Measurements from ENCODE around the gene RBFOX2. TPM values are rescaled to one million over a fixed set of nuclear protein-coding genes. Genes with fewer than 3 reads are reported as not detected.

Gene RBFOX2
- total RNA-seq, 1 donor from 2014 or later = 126 TPM

- Mint-ChIP-seq H3K9me3 (no peaks in the 10 kb centered on the region), H3K27ac (ENCODE audit: unreplicated experiment) (peak overlapping the region; percentile 54), H3K27me3 (ENCODE audit: low read depth) (no peaks in the 10 kb centered on the region), H3K4me1 (peaks cover 66% of the 10 kb centered on the region), H3K36me3 (ENCODE audit: low read depth) (no peaks in the 10 kb centered on the region), H3K4me3 (peak overlapping the region; percentile 83)
- TF ChIP-seq, protein P1, sequence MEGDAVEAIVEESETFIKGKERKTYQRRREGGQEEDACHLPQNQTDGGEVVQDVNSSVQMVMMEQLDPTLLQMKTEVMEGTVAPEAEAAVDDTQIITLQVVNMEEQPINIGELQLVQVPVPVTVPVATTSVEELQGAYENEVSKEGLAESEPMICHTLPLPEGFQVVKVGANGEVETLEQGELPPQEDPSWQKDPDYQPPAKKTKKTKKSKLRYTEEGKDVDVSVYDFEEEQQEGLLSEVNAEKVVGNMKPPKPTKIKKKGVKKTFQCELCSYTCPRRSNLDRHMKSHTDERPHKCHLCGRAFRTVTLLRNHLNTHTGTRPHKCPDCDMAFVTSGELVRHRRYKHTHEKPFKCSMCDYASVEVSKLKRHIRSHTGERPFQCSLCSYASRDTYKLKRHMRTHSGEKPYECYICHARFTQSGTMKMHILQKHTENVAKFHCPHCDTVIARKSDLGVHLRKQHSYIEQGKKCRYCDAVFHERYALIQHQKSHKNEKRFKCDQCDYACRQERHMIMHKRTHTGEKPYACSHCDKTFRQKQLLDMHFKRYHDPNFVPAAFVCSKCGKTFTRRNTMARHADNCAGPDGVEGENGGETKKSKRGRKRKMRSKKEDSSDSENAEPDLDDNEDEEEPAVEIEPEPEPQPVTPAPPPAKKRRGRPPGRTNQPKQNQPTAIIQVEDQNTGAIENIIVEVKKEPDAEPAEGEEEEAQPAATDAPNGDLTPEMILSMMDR (conservative IDR thresholded peaks at IDR 0.05) = no peak
- DNase-seq (ENCODE audit: low read depth, low spot score) = no peak
Measured at GRCh38 chr22:35913925-35914324, 114.7 kb downstream of the RBFOX2 start.

DNA sequence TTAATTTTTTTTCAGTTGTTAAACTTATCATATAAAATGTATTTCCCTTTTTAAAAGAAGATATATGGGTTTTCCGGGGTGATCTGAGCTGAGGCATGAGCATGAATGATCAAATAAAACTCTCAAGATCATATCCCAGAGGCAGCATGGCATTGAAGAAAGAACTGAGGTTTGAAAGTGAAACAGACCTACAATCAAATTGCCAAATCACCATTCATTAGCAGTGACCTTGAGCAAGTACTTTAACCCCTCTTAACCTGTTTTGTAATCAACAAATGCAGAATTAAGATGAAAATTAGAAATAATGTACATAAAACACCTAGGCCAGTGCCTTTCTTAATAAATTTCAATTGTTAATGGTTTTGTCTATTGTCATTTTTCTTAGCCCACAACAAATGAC is 116.0 kb downstream of the RBFOX2 start:
- Mint-ChIP-seq H3K27ac (ENCODE audit: unreplicated experiment) (no peak overlapping the region), H3K36me3 (ENCODE audit: low read depth) (no peaks in the 10 kb centered on the region), H3K9me3 (no peaks in the 10 kb centered on the region), H3K27me3 (ENCODE audit: low read depth) (no peaks in the 10 kb centered on the region), H3K4me3 (no peak overlapping the region), H3K4me1 (peaks cover 54% of the 10 kb centered on the region)
- DNase-seq (ENCODE audit: low read depth, low spot score) = no peak
- TF ChIP-seq, protein P1 (conservative IDR thresholded peaks at IDR 0.05) = no peak

- Mint-ChIP-seq H3K9me3 (no peaks in the 10 kb centered on the region), H3K4me3 (no peak overlapping the region), H3K27ac (ENCODE audit: unreplicated experiment) (no peak overlapping the region), H3K36me3 (ENCODE audit: low read depth) (no peaks in the 10 kb centered on the region), H3K4me1 (peaks cover 47% of the 10 kb centered on the region), H3K27me3 (ENCODE audit: low read depth) (no peaks in the 10 kb centered on the region)
- TF ChIP-seq, protein P1 (conservative IDR thresholded peaks at IDR 0.05) = no peak
- no peak for DNase-seq (ENCODE audit: low read depth, low spot score)
Measured at GRCh38 chr22:35911877-35912276, 116.7 kb downstream of the RBFOX2 start.

GRCh38 chr22:35910926-35911325 is 117.7 kb downstream of the RBFOX2 start:
- no peaks in the 10 kb centered on the region for H3K36me3 Mint-ChIP-seq (ENCODE audit: low read depth)
- DNase-seq (ENCODE audit: low read depth, low spot score) = no peak
- H3K4me1 Mint-ChIP-seq = peaks cover 44% of the 10 kb centered on the region
- no peak overlapping the region for H3K27ac Mint-ChIP-seq (ENCODE audit: unreplicated experiment)
- no peaks in the 10 kb centered on the region for H3K27me3 Mint-ChIP-seq (ENCODE audit: low read depth)
- no peaks in the 10 kb centered on the region for H3K9me3 Mint-ChIP-seq
- H3K4me3 Mint-ChIP-seq = no peak overlapping the region
- TF ChIP-seq, protein P1 (conservative IDR thresholded peaks at IDR 0.05) = no peak

- Mint-ChIP-seq H3K27me3 (ENCODE audit: low read depth) (no peaks in the 10 kb centered on the region), H3K36me3 (ENCODE audit: low read depth) (no peaks in the 10 kb centered on the region), H3K9me3 (no peaks in the 10 kb centered on the region), H3K4me3 (no peak overlapping the region), H3K4me1 (peaks cover 37% of the 10 kb centered on the region), H3K27ac (ENCODE audit: unreplicated experiment) (no peak overlapping the region)
- no peak for DNase-seq (ENCODE audit: low read depth, low spot score)
- TF ChIP-seq, protein P1 (conservative IDR thresholded peaks at IDR 0.05) = no peak
Measured at GRCh38 chr22:35910003-35910769, 118.4 kb downstream of the RBFOX2 start.

Data from neural crest cell (in vitro differentiated cells).